HG03460 (cell line): ENCODE data around the gene IQCC.

Source experiments
- ATAC-seq: cut with Tn5 transposase; IDR thresholded peaks from one replicate; pipeline ENCODE4 v1.9.1; 2021; ENCODE audit not compliant: unreplicated experiment

The IQCC gene

DNA sequence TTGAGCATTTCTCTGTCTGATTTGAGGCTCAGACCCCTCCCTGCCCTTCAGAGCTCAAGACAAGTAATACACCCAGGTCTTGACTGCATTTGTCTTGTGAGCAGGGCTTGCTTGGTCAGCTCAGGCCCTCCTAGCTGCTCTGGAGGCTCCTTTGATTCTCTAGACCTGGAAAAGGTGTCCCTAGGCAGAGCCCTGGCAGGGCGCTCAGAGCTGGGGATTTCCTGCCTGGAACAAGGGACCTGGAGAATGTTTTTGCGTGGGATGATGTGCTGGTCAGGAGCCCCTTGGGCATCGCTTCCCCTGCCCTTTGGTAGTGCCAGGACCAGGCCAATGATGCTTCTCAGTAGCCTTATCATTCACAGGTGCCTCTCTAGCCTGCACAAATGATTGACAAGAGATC lies 9.9 kb upstream of the IQCC start:
- ATAC-seq = no peak

DNA sequence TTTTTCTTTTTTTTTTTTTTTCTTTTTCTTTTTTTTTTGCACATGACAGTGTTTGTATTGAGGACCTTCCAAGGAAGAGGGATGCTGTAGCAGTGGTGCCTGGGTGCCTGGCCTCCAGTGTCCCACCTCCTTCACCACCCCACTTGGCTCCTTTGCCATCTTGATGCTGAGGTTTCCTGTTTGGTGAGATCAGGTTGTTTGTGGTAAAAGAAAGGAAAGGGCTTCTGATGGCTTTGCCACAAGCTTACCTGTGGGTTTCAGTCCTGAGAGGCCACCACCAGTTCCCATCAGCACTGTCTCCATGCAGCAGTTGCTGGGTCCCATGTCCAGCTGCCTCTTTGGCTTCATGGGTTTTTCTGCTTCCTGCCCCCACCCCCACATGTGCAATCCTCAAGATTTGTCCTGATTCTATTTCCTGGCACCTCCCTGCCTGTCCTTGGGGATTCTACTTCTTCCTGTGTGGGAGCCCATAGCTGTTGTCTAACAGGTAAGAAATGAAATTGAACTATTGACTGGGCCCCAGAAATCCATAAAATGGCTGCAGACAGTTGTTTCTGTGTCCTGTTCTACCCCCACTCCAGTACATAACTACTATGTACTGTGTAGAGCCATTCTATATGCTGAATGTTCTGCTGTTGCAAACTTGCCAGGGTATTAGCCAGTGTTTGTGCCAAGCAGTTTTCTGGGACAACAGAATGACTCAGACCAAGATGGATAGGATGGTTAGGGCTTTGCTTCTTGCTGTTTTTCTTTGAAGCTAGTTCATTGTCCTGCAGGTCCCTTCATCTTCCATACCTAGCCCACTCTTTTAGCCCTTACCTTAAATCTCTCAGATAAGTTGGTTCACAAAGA lies 9.3 kb upstream of the IQCC start:
- ATAC-seq = no peak

DNA sequence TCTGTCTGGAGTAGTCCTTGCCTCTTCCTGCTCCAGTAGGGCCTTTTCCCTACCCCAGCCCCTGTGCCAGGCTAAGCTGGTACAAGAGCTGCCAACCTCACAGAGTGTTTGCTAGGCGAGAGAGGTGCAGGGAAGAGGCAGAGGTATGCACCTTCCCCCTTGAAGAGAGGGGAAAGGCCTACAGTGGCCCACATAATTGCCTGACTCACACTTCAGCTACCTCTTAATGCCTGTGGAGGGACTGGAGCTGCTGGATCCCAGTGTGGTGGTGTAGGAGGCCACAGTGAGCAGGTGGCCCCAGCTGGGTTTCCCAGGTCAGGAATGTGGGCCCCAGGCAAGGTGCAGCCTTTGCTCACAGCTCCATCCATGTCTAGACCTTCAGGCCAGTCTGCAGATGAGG lies 8.4 kb upstream of the IQCC start:
- no peak for ATAC-seq

DNA sequence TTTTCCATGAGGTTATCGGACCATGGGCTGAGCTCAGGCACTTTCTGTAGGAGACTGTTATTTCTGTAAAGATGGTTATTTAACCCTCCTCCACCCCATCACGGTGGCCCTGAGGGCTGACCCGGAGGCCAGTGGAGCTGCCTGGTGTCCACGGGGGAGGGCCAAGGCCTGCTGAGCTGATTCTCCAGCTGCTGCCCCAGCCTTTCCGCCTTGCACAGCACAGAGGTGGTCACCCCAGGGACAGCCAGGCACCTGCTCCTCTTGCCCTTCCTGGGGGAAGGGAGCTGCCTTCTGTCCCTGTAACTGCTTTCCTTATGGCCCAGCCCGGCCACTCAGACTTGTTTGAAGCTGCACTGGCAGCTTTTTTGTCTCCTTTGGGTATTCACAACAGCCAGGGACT lies 7.6 kb upstream of the IQCC start:
- ATAC-seq = no peak

DNA sequence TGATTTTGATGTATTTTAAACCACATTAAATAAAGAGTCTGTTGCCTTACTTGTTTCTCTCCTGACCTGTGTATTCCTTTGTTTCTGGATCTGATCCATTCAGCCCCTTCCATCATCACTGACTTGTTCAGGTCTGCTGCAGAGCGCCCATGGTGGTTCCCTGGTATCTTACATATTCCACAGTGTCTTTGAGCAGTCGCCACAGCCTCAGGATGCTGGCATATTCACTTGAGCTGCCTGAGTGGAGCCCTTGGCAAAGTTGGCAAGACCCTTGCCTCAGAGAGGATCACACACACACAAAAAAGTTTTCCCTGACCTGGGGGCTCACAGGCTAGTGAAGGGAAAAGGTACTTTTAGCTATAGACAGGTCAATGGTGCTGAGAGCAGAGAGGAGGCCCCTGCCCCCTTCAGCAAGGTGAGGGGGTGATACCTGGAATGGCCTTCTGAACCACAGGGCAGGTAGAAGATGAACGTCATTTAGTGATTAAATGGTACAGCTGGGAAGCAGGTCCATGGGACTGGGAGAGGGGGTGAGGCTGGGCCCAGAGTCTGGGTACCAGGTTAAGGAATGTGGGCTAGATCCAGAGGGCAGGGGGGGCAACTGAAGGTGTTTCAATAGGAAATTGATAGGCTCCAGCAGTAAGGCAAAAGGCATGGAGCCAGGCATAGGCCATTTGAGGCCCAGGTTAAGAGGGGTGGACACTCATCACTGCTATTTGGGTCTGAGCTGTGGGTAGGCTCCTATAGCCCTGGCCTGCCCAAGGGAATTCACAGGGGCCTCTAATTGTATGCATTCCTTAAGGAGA lies 7.0 kb upstream of the IQCC start:
- ATAC-seq = no peak

DNA sequence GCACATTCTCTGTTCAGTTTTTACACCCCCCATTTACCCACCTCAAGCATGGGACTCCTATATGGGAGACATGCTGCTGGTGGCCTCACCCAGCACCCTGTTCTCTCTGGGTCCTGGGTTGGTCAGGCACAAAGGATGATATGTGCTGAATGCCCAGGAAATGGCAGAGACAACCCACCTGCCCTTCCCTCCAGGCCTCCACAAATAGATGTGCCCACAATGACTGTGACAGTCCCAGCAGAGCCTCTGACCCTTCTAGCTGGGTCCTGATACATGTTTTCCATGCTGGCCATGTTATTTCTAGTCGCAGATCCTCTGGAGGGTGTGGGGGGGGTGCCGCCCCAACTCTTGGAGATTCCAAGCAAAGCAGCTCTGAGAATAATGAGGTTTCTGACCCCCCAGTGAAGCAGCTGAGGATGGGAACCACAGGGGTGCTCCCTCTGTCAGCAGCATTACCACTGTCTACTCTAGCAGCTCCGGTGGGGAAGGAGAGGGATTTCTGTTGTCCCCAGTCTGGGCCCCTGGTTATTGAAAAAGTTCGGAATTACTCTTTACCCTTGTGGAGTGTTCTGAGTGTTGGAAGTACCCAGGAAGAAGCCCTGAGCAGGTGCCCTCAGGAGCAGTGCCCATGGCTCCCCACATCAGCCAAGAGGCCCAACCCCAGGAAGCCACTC lies 6.3 kb upstream of the IQCC start:
- no peak for ATAC-seq

DNA sequence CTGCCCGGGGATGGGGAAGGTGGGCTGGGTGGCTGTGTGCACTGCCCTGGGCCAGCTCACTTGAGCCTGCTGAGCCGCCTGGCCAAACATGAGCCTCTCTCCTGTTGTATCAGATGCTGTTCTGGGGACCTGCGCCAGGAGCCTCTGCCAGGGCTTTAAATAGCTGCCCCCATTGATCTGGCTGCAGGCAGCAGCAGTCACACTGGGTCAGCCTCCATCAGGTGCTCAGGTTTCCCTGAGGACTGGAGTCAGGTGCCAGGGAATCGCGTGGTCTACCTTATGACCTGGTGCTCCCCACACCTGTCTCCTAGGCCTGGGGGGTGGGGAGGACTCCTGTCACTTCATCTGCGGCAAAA lies 5.8 kb upstream of the IQCC start:
- ATAC-seq = no peak

DNA sequence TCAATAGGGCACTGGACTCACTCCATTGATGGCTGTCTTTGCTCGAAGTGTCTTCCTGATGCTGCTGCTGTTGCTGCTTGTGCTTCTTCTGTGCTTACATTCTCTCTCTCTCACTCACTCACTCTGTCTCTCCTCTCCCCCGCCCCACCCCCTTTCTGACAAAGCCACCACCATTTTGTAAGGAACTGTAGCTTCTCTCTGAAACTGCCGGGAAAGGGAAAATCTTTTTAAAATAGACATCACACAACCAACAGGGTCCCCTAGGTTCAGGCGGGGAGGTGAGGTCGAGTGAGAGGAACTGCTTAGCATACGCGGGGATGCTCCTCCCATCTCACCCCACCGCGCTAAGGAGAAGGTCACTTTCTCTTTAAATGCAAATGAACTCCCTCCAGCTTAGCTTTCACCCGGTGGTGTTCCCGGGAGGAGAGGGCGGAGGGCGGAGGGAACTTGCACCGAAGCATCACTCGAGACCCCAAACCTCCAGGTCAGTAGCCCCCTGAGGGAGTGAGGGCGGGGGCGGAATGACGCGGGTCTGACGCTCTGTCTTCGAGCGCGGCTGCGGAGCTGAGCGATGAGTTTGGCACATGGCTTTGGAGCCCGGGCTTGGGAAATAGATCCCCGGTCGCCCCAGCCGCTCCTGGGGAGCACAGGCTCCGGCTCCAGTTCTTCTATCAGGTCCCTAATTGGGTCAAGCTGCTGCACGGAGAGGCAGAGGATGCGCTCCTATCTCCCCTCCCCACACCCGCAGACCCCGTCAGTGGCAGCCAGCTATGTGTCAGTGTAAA lies 5.1 kb upstream of the IQCC start, which contains the start of gene CCDC28B:
Gene CCDC28B (plus strand): TSS at position 370 of the 785 bp plus-strand sequence. CDS start 1,341 bp downstream, outside the sequence.
- no peak for ATAC-seq

DNA sequence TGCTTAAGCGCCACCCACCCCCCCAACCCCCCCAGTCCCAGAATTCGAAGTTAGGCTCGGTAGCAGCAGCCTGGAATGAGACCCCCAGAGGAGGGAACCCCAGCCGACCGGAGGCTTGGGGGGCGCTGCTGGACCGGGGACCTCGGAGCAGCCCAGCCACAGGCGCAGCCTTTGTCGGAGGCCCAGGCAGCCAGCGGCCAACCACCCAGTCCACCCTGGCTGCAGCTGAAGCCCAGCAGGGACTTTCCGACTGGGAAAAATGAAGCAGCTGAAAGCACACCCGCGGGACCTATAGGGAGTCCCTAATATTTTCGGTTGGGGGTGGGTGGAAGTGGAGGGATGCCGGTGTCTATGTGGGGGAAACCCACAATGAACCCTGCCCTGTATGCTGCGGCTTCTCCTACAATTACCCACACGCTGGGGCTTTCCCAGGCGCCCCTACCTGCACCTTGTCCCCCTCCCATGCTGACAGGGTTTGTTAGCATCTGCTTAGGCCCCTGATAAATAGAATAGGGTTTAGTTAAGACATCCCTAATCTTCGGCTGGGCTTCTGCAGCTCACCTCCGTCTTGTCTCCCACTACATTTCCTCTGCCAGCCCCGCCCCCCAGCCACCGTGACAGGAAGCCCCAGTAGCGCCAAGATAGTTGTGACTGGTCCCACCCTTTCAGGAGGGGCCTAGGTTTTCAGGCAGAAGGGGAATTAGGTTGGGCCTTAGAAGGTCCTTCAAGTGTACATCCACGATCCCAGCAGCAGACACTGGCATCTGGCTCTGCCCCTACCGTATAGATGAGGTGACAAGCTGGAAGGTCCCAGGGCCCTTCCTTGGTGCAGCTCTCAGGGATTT lies 4.2 kb upstream of the IQCC start:
- ATAC-seq = peak; percentile 34

DNA sequence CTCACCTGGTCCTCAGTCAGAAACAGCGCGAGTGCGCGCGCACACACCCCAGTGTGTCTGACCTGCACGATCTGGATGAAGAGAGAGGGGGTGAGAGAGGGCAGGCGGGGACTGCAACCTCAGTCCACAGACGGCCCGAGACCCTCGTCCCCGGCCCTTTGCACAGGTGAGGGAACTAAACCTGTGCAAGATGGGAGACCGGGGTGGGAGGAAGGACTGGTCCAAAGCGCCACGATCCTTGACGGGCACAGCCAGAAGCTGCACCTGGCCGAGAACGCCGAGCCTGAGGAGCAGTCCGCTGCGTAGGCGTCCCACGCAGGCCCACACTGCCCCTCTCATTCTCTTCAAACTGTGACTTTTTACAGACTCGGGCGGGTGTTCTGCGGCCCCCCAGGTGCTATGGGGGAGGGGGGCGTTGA lies 519 bp upstream of the IQCC start:
- no peak for ATAC-seq

DNA sequence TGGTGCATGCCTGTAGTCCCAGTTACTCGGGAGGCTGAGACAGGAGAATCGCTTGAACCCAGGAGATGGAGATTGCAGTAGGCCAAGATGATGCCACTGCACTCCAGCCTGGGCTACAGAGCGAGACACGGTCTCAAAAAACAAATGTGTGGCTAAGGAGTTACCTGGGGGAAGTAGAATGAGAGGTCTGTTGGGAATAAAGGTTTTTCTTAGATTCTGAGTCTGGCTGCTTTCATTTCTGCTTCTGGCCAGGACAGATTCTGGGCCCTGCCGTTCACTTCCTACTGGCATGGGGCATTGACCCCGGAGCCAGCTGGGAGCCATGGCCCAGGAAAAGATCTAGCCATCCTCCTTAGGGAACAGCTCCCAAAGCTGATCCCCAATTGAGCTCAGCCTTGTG lies 3.0 kb downstream of the IQCC start:
- no peak for ATAC-seq

DNA sequence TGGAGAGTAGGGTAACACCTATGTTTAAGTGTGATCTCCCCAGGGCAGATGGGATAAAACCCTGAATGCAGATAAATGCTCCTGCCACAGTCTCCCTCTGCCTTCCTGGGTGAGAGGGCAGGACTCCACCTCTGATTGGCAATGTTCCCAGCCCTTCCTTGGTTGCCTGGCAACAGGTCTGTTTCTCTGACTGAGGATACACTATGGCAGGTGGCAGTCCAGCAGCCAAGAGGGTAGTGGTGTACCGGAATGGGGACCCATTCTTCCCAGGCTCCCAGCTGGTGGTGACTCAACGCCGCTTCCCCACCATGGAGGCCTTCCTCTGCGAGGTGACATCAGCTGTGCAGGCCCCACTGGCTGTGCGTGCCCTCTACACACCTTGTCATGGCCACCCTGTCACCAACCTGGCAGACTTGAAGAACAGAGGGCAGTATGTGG lies 3.4 kb downstream of the IQCC start, which contains the start of gene DCDC2B:
Gene DCDC2B (plus strand): TSS at position 199 of the 438 bp plus-strand sequence. CDS start 5 bp downstream, at position 204.
- ATAC-seq = no peak

DNA sequence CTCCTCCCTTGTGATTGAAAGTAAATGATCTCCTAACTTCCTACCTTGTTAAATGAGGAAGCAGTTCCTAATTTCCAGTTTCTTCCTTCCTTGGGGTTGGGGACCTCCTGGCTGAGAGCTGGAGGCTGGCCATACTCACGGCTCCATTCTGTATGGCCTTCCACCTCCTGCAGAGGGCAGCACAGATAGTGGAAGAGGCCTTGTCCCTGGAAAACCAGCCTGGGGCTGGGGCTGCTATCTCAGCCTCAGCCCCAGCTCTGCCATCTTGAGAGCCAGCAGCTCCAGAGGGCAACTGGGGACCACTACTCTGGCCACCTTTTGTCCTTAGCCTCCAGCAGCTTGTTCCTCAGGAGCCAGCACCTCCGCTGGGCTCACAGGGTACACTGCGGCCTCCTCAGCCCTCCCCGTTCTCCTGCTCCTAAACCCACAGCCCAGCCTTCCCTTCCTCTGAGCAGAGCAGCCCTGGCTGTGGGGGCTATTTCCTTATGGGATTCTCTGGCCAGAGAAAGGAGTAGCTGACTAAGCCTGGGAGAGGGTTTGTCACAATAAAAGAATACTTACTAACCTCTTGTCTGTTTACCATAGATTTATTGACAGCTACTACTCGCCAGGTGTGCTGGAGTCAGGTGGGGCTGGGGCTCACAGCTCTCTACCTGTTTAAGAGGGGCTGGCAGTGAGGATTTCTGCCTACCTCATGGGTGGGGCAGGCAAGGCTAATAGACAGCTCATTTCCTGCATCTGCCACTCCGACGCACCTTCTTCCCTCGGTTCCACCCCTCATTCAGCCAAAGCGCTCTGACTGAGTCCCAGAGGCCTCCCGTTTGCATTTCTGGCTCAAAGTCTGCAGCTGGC lies 10.4 kb downstream of the IQCC start:
- no peak for ATAC-seq

DNA sequence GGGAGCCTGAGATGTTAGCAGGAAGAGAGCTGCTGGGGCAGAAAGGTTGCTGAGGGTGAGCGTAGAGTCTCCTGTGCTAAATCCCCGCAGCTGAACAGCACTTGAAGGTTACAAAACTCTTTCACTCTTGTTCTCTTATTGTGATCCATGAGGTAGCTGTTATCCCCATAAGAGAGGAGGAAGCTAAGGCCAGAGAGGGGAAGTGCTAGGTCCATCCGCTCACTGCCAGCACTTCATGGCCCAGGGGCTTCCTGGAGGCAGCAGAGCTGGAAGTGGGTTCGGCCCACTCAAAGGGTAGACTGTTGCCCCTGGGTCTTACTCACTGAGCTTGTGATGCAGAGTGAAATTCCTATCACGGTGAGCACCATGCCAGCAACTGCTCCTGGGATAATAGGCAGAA lies 11.1 kb downstream of the IQCC start:
- ATAC-seq = no peak

DNA sequence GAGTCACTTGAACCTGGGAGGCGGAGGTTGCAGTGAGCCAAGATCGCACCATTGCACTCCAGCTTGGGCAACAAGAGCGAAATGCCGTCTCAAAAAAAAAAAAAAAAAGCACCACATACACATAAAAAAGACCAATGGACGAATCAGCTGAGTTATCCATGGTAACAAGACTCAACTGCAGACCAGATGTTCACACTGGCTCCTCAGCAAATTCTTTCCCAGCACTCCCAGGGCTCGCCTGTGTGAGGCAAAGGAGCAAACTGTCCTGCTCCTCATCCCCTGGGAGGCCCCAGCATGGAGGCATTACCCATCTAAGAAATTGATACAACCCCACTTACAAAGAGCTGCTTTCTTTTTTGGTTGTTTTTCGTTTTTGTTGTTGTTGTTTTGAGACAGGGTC lies 13.6 kb downstream of the IQCC start:
- ATAC-seq = no peak

DNA sequence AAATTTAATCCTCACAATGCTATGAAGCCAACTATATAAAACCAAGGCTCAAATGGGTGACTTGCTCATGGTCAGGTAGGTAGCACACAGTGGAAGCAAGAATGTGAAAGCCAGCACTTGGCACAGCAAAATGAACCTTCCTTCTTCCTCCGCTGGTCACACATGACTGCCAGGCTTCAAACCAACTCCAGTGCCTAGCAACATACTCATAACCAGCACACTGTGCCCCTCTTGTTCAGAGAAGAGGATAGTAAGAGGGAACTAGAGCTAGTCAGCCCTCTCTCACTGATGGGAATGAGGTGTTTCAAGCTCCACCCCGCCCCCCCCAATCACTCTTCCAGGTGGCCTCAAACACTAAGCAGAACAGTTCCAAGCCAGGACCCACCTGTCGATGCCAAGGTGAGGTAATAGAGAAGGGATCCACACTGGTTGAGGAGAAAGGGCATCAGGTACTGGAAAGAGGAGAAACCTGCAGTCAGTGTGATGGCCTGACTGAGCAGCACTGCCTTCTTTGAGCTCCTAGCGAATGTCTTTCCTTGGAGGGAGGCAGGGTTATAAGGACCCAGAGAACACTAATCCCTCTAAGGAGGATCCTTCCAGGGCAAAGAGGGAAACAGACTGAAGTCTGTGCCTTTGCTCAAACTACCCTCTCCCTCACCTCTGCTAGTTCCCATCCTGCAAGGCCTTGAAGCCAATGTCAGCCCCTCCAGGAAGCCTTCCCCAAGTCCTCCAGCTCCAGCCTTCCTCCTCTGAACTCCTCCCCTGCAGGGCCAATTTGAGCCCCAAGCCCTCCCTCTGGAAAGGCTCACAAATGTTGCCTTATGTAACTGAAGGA lies 15.5 kb downstream of the IQCC start:
- ATAC-seq = no peak

DNA sequence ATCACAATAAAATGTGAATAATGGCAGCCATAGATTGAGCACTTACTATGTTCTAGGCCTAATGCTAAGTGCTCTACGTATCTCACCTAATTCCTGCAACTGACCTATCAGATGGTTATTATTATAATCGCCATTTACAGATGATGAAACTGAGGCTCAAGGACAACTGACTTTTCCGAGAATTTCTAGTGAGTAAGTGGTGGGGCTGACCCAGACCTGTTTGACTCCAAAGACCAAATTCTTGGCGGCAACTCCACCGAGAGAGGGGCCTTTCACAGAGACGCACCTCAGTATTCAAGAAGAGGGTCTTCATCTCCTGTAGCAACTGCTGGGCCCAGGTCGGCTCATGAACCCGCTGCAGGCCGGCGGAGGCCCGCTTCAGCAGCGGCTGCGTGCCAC lies 16.1 kb downstream of the IQCC start:
- no peak for ATAC-seq
